Measurements from ENCODE around the gene HIVEP3.

The HIVEP3 gene

GRCh38 chr1:41917076-41917475 lies 1.6 kb downstream of the HIVEP3 start:
- ChIA-PET POLR2A (no interaction called here), CTCF (no interaction called here)
- TF ChIP-seq CTCF (IDR thresholded peaks at IDR 0.05; ENCODE audit: control extremely low read depth, extremely low read depth, low read depth, missing control alignments): no peak
- no peak for DNase-seq (ENCODE audit: extremely low spot score)

- ChIA-PET POLR2A (no interaction called here), CTCF (interaction anchor here (1.2 kb wide), 1 partner anchor 400 kb away, joined by 3 read pairs; no protein-coding TSS in a partner anchor)
- no peak for TF ChIP-seq CTCF (IDR thresholded peaks at IDR 0.05; ENCODE audit: control extremely low read depth, extremely low read depth, low read depth, missing control alignments)
- no peak for DNase-seq (ENCODE audit: extremely low spot score)
Observed at GRCh38 chr1:41915786-41916571, 2.7 kb downstream of the HIVEP3 start.

DNA sequence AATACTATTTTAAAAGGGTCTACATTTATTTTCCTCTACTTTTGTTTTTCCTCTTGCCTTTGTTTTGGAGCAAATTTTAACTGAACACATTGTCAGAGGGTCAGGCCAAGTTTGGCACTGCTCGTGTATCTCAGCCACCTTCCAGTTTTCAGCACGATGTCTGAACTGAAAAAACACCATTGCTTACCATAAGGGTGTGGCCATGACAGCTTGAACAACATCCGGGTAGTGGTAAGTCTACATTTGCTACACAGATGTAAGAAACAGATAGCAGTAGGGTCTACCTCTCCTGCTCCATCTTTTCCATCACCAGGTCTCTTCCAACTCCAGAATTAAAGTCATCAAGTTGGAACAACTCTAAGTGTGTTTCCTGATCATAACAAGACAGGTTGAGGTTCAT lies 4.2 kb downstream of the HIVEP3 start:
- TF ChIP-seq CTCF (IDR thresholded peaks at IDR 0.05; ENCODE audit: control extremely low read depth, extremely low read depth, low read depth, missing control alignments): no peak
- POLR2A ChIA-PET: no interaction called here
- CTCF ChIA-PET: no interaction called here
- no peak for DNase-seq (ENCODE audit: extremely low spot score)

- no peak for TF ChIP-seq CTCF (IDR thresholded peaks at IDR 0.05; ENCODE audit: control extremely low read depth, extremely low read depth, low read depth, missing control alignments)
- POLR2A ChIA-PET: no interaction called here
- no peak for DNase-seq (ENCODE audit: extremely low spot score)
- CTCF ChIA-PET: no interaction called here
Observed at GRCh38 chr1:41913014-41913413, 5.7 kb downstream of the HIVEP3 start.

GRCh38 chr1:41908288-41908895 lies 10.3 kb downstream of the HIVEP3 start:
- POLR2A ChIA-PET: no interaction called here
- DNase-seq (ENCODE audit: extremely low spot score): no peak
- CTCF ChIA-PET: interaction anchor here (1.6 kb wide), 1 partner anchor 464 kb away, joined by 3 read pairs; no protein-coding TSS in a partner anchor
- TF ChIP-seq CTCF (IDR thresholded peaks at IDR 0.05; ENCODE audit: control extremely low read depth, extremely low read depth, low read depth, missing control alignments): no peak

DNA sequence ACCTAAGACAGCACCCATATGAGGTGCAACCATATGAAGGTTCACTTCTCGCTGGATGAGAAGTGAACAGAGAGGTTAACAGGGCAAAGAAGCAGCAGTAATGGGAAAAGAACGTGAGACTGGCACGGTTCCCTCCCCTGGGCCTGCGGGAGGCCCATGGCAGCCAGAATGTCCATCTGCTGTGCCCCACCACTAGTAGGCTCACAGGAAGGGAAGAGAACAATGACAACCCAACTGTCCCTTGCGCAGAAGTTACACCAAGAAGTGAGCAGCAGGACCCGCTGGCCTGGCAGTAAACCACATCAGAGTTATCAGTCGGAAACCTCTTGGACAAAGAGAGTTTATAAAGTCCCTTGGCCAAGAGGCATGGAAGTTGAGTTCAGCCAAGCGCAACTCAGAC lies 11.3 kb downstream of the HIVEP3 start:
- POLR2A ChIA-PET: interaction anchor here (0.6 kb wide), 1 partner anchor 552 kb away, joined by 4 read pairs; no protein-coding TSS in a partner anchor

More for the DNA sequence above, 11.3 kb downstream of the HIVEP3 start:
- DNase-seq (ENCODE audit: extremely low spot score): no peak
- CTCF ChIA-PET: interaction anchor here (1.1 kb wide), 1 partner anchor 333 kb away, joined by 3 read pairs; no protein-coding TSS in a partner anchor
- TF ChIP-seq CTCF (IDR thresholded peaks at IDR 0.05; ENCODE audit: control extremely low read depth, extremely low read depth, low read depth, missing control alignments): no peak

Measured in GM10248 (cell line).